OCI-LY7 (cell line): ENCODE measurements around the gene CTR9. TPM values are rescaled to one million over a fixed set of nuclear protein-coding genes. Genes with fewer than 3 reads are reported as not detected.

Experiments used
- BruUV-seq: library from RNA; stranded (reverse); fragments of 400-500 nt; replicated peaks from 2 replicates; lab custom pipeline; 2021; lab: Mats Ljungman, UMichigan
- CTCF ChIA-PET: fragments of 300-600 bp; sonication (Branson Sonifier 250); formaldehyde crosslinking; loops from one replicate; lab custom pipeline; 2022; ENCODE audit warnings: antibody characterized with exemption; ENCODE audit not compliant: unreplicated experiment; lab: Charles Lee
- POLR2A ChIA-PET: fragments of 300-600 bp; sonication (Branson Sonifier 250); formaldehyde crosslinking; loops from one replicate; lab custom pipeline; 2022; ENCODE audit warnings: antibody characterized with exemption; lab: Charles Lee
- DNase-seq: peaks from one replicate; pipeline ENCODE4 v3.0.0-alpha.2; 2015; ENCODE audit warnings: low spot score
- H2AFZ ChIP-seq: fragments of 200-600 bp; sonication (generic), shearing (Covaris generic); 2 replicates; pipeline ENCODE4 v1.6.1; 2014; ENCODE audit warnings: mild to moderate bottlenecking, antibody characterized with exemption, low read length, moderate library complexity
- H3K27ac ChIP-seq: fragments of 200-600 bp; sonication (generic); 2 replicates; pipeline ENCODE4 v1.5.1; 2014; ENCODE audit warnings: mixed run types, low read depth, mild to moderate bottlenecking, moderate library complexity, low read length, inconsistent platforms; ENCODE audit not compliant: poor library complexity, severe bottlenecking
- H3K36me3 ChIP-seq: fragments of 200-600 bp; sonication (generic); 2 replicates; pipeline ENCODE4 v1.6.1; 2014; ENCODE audit warnings: mild to moderate bottlenecking, antibody characterized with exemption, low read length, moderate library complexity, mixed read lengths; ENCODE audit not compliant: insufficient read depth
- H3K4me1 ChIP-seq: fragments of 200-600 bp; sonication (generic); 2 replicates; pipeline ENCODE4 v1.5.1; 2014; ENCODE audit warnings: mild to moderate bottlenecking, low read length; ENCODE audit not compliant: insufficient read depth, poor library complexity, severe bottlenecking
- H3K4me2 ChIP-seq: fragments of 200-600 bp; sonication (generic); 2 replicates; pipeline ENCODE4 v1.6.1; 2014; ENCODE audit warnings: mild to moderate bottlenecking, low read length
- H3K4me3 ChIP-seq: fragments of 200-600 bp; sonication (generic); 2 replicates; pipeline ENCODE4 v1.5.1; 2014; ENCODE audit warnings: mild to moderate bottlenecking, low read depth, low read length; ENCODE audit not compliant: poor library complexity, severe bottlenecking
- H3K79me2 ChIP-seq: fragments of 200-600 bp; sonication (generic); 2 replicates; pipeline ENCODE4 v1.6.1; 2016; ENCODE audit warnings: low read depth, mild to moderate bottlenecking, low read length, moderate library complexity, mixed read lengths; ENCODE audit not compliant: insufficient read depth
- H3K9me2 ChIP-seq: fragments of 200-600 bp; sonication (generic); 2 replicates; pipeline ENCODE4 v1.6.1; 2016; ENCODE audit warnings: mild to moderate bottlenecking, low read length, mixed read lengths; ENCODE audit not compliant: insufficient read depth
- H3K9me3 ChIP-seq: fragments of 200-600 bp; sonication (generic); 2 replicates; pipeline ENCODE4 v1.6.1; 2014; ENCODE audit warnings: mild to moderate bottlenecking, mixed run types, low read length, mixed read lengths
- H4K20me1 ChIP-seq: fragments of 200-600 bp; sonication (generic); 2 replicates; pipeline ENCODE4 v1.6.1; 2014; ENCODE audit warnings: mild to moderate bottlenecking, antibody characterized with exemption, low read length, moderate library complexity, mixed read lengths; ENCODE audit not compliant: insufficient read depth
- CTCF ChIP-seq: fragments of 200-600 bp; sonication (generic); conservative IDR thresholded peaks from 2 replicates; pipeline ENCODE4 v1.5.1; 2014; ENCODE audit warnings: mild to moderate bottlenecking, antibody characterized with exemption, low read length, moderate library complexity, mixed read lengths
- EZH2phosphoT487 ChIP-seq: fragments of 200-600 bp; sonication (generic); IDR thresholded peaks from 2 replicates; pipeline ENCODE4 v1.6.1; 2018; ENCODE audit warnings: low read depth, borderline replicate concordance, mild to moderate bottlenecking, mixed run types, antibody characterized with exemption, low read length, moderate library complexity, mixed read lengths
- intact Hi-C: fragments of 100-400 bp; cut with micrococcal nuclease; formaldehyde crosslinking; loops from one replicate; pipeline ENCODE4 v1.10.0; 2022; ENCODE audit not compliant: unreplicated experiment
- total RNA-seq, 2 experiments: library from RNA; depleted of rRNA in 1 of 2; stranded (reverse); fragments of >200 nt in 1 of 2; shearing (Covaris generic) in 1 of 2; gene quantifications; 2 replicates each; pipeline ENCODE4 v1.2.3, GENCODE V29; 2014 to 2022

Gene CTR9
- total RNA-seq, 2 experiments from 2014 or later, result 15.3 to 29.5 TPM

- H3K4me2 ChIP-seq, result peak overlapping the region; percentile 94
Measured at GRCh38 chr11:10752486-10752885, 1.4 kb downstream of the CTR9 start.

GRCh38 chr11:10758957-10759356 lies 7.9 kb downstream of the CTR9 start:
- Histone ChIP-seq H3K36me3 (peaks cover 80% of the 10 kb centered on the region), H4K20me1 (no peaks in the 10 kb centered on the region), H3K9me2 (no peaks in the 10 kb centered on the region), H3K9me3 (no peaks in the 10 kb centered on the region), H3K4me1 (peaks cover 10% of the 10 kb centered on the region), H3K4me3 (no peak overlapping the region), H3K27ac (no peak overlapping the region), H3K4me2 (no peak overlapping the region), H2AFZ (no peak overlapping the region), H3K79me2 (no peaks in the 10 kb centered on the region)
- no TSS peak for BruUV-seq
- CTCF ChIA-PET, result no interaction called here
- DNase-seq, result peak; percentile 24
- POLR2A ChIA-PET, result no interaction called here
- intact Hi-C loops, result no loop called here
- TF ChIP-seq EZH2phosphoT487 (no peak), CTCF (peak; percentile 76)

More at GRCh38 chr11:10752486-10752885, 1.4 kb downstream of the CTR9 start:
- Histone ChIP-seq H3K79me2 (peaks cover 18% of the 10 kb centered on the region), H3K4me3 (peak overlapping the region; percentile 95), H4K20me1 (no peaks in the 10 kb centered on the region), H3K9me2 (no peaks in the 10 kb centered on the region), H3K27ac (no peak overlapping the region), H3K36me3 (peaks cover 46% of the 10 kb centered on the region), H3K4me1 (peaks cover 13% of the 10 kb centered on the region), H2AFZ (no peak overlapping the region), H3K9me3 (no peaks in the 10 kb centered on the region)
- no TSS peak for BruUV-seq
- TF ChIP-seq EZH2phosphoT487 (no peak), CTCF (no peak)
- DNase-seq, result no peak
- ChIA-PET CTCF (interaction anchor here (1.4 kb wide), 1 partner anchor 18 kb away, joined by 3 read pairs; no protein-coding TSS in a partner anchor), POLR2A (interaction anchor here (1.0 kb wide), 1 partner anchor 24 kb away, joined by 3 read pairs; no protein-coding TSS in a partner anchor)
- intact Hi-C loops, result loop anchor here (5.0 kb wide), 1 partner anchor 295 kb away; the partner anchor contains the start of gene AMPD3

- Histone ChIP-seq H3K4me3 (no peak overlapping the region), H3K9me3 (no peaks in the 10 kb centered on the region), H3K4me1 (peaks cover 10% of the 10 kb centered on the region), H2AFZ (no peak overlapping the region), H3K27ac (no peak overlapping the region), H3K79me2 (no peaks in the 10 kb centered on the region), H3K4me2 (no peak overlapping the region), H3K36me3 (peaks cover 57% of the 10 kb centered on the region), H4K20me1 (no peaks in the 10 kb centered on the region), H3K9me2 (no peaks in the 10 kb centered on the region)
- no peak for DNase-seq
- TF ChIP-seq EZH2phosphoT487, result no peak
- no peak for TF ChIP-seq CTCF
- intact Hi-C loops, result no loop called here
- POLR2A ChIA-PET, result interaction anchor here (1.0 to 1.5 kb wide), 4 partner anchors 10 to 97 kb away, joined by 3 to 5 read pairs (median 4); partner anchors contain the start of gene ZBED5
- BruUV-seq, result no TSS peak
- CTCF ChIA-PET, result no interaction called here
Measured at GRCh38 chr11:10761085-10761698, 10.1 kb downstream of the CTR9 start.
